Gastrocnemius medialis (tissue), 4 donors: ENCODE data around the gene PRKAG2. TPM values are rescaled to one million over a fixed set of nuclear protein-coding genes. Genes with fewer than 3 reads are reported as not detected.
"Not testable (repeated sequence)": the region's sequence is repeated elsewhere in the genome, so short reads cannot be mapped to it uniquely, and the experiment has no call there.

Experiments
- ATAC-seq, 2 donors: fragments of 150-250 bp; one replicate each; pipeline ENCODE4 v1.9.1; 2016
- DNase-seq, 2 donors: peaks; one replicate each; pipeline ENCODE4 v3.0.0-alpha.2; 2019
- H3K27ac ChIP-seq, 4 donors: fragments of 200-600 bp; sonication (generic); 1 replicate in 1 of 4; 2 replicates in 3 of 4; pipeline ENCODE4 v1.5.1; 2016 to 2018; ENCODE audit warnings: mild to moderate bottlenecking in 2 of 4, moderate library complexity in 1 of 4
- H3K27me3 ChIP-seq, 3 donors: fragments of 200-600 bp; sonication (generic) in 2 of 3; 1 replicate in 1 of 3; 2 replicates in 2 of 3; pipeline versions ENCODE4 v1.5.1 to v1.6.0; 2016 to 2019; ENCODE audit warnings: mild to moderate bottlenecking in 1 of 3, moderate library complexity in 1 of 3
- H3K36me3 ChIP-seq, 2 donors: fragments of 200-600 bp; sonication (generic) in 1 of 2; one replicate each; pipeline ENCODE4 v1.5.1; 2017 to 2018
- H3K4me1 ChIP-seq, 2 donors: fragments of 200-600 bp; sonication (generic) in 1 of 2; one replicate each; pipeline ENCODE4 v1.5.1; 2016 to 2017; ENCODE audit warnings: mild to moderate bottlenecking in 2 of 2
- H3K4me3 ChIP-seq, 4 donors: fragments of 200-600 bp; sonication (generic) in 3 of 4; 1 replicate in 1 of 4; 2 replicates in 3 of 4; pipeline ENCODE4 v1.5.1; 2016 to 2019; ENCODE audit warnings: mild to moderate bottlenecking in 2 of 4
- H3K9me3 ChIP-seq, 3 donors: fragments of 200-600 bp; sonication (generic) in 2 of 3; 1 replicate in 1 of 3; 2 replicates in 2 of 3; pipeline ENCODE4 v1.5.1; 2016 to 2019
- CTCF ChIP-seq, 5 experiments: fragments of 450-650 bp in 3 of 5; fragments of 200-600 bp in 2 of 5; sonication (generic) in 2 of 5; IDR thresholded peaks in 4 of 5; conservative IDR thresholded peaks in 1 of 5; 1 replicate in 4 of 5; 2 replicates in 1 of 5; pipeline ENCODE4 v1.5.1; 2016 to 2019; ENCODE audit warnings: antibody characterized with exemption in 5 of 5, mild to moderate bottlenecking in 3 of 5, moderate library complexity in 3 of 5
- POLR2A ChIP-seq, 2 donors: fragments of 450-650 bp; IDR thresholded peaks; one replicate each; pipeline ENCODE4 v1.6.1; 2017; ENCODE audit warnings: antibody characterized with exemption in 2 of 2, mild to moderate bottlenecking in 2 of 2, moderate library complexity in 2 of 2
- in situ Hi-C, 4 donors: fragments of 200-750 bp; cut with MboI; loops; one replicate each; pipeline versions ENCODE4 v1.15.0 to v1.8.0; 2017; ENCODE audit warnings: low sequenced_read_pairs in 4 of 4
- intact Hi-C: fragments of 100-400 bp; cut with DNase I; formaldehyde crosslinking; loops from one replicate; pipeline ENCODE4 v1.15.1; 2023; ENCODE audit warnings: low total_unique reads
- total RNA-seq, 4 donors: library from RNA; depleted of rRNA; stranded (reverse); fragments of >200 nt; gene quantifications; one replicate each; pipeline versions ENCODE4 v1.1.0 to v1.2.3, GENCODE V29; 2016

PRKAG2 gene
- total RNA-seq, 4 donors from 2014 or later = 5.3 to 32.6 (median 13.9) TPM

DNA sequence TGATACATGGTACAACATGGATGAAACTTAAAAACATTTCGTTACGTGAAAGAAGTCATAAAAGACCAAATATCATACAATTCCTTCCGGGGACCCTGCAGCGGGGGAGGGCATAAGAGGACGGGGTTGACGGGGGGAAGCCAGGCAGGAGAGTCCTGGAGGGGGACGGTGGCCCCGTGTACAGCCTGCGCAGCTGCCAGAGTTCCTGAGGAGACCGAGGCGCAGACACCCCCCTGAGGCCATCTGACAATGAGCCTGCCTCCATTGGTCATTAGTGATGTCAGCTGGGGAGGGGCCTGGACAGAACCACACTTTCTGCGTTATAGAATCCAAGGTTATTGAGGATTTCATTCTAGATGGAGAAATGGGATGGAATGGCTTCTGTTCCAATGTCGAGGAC is 47.2 kb downstream of the PRKAG2 start:
- TF ChIP-seq CTCF (IDR thresholded peaks at IDR 0.05 in 4 of 5, conservative IDR thresholded peaks at IDR 0.05 in 1 of 5) (no peak), POLR2A (IDR thresholded peaks at IDR 0.05) (no peak)
- no peaks in the 10 kb centered on the region for H3K27me3 ChIP-seq
- in situ Hi-C loops = no loop called here

GRCh38 chr7:151827620-151828019 is 49.3 kb downstream of the PRKAG2 start:
- no peak overlapping the region for H3K4me3 ChIP-seq
- in situ Hi-C loops = no loop called here
- ATAC-seq (no peak), DNase-seq (no peak)
- no peaks in the 10 kb centered on the region for H3K27me3 ChIP-seq
- no peaks in the 10 kb centered on the region for H3K9me3 ChIP-seq
- H3K4me1 ChIP-seq = no peaks in the 10 kb centered on the region
- no peak for TF ChIP-seq CTCF (IDR thresholded peaks at IDR 0.05 in 4 of 5, conservative IDR thresholded peaks at IDR 0.05 in 1 of 5)
- TF ChIP-seq POLR2A (IDR thresholded peaks at IDR 0.05) = no peak
- H3K27ac ChIP-seq = no peak overlapping the region
- intact Hi-C loops = no loop called here
- no peaks in the 10 kb centered on the region for H3K36me3 ChIP-seq

More for the DNA sequence above, 47.2 kb downstream of the PRKAG2 start:
- Histone ChIP-seq H3K9me3 (no peaks in the 10 kb centered on the region), H3K27ac (no peak overlapping the region), H3K36me3 (no peaks in the 10 kb centered on the region), H3K4me3 (no peak overlapping the region), H3K4me1 (no peaks in the 10 kb centered on the region)
- ATAC-seq (no peak), DNase-seq (no peak)
- intact Hi-C loops = no loop called here

- H3K9me3 ChIP-seq, H3K27me3 ChIP-seq, in situ Hi-C loops, H3K36me3 ChIP-seq, H3K27ac ChIP-seq, H3K4me1 ChIP-seq, intact Hi-C loops, H3K4me3 ChIP-seq, ATAC-seq, DNase-seq: not testable (repeated sequence)
Measured at GRCh38 chr7:151826316-151826715, 50.6 kb downstream of the PRKAG2 start.

DNA sequence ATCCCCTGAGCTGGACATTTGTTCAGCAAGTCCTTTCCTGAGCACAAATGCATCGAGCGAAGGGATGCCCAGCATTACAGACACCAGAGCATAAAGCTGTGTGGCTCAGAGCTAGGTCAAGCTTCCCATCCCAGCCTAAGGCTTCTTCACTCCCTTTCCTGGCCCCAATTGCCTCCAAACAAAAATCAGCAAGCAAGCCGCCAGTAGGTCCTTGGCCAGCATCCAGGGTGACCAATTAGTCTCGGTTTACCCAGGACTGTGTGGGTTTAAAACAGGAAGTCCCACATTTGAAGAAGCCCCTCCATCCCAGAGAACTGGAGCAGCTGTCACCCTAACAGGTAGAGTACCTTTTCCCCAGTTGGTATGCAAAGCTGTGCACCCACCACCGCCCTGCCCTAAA is 51.2 kb downstream of the PRKAG2 start:
- DNase-seq (no peak), ATAC-seq (no peak)
- H3K4me1 ChIP-seq = no peaks in the 10 kb centered on the region
- no peaks in the 10 kb centered on the region for H3K27me3 ChIP-seq
- no peak overlapping the region for H3K27ac ChIP-seq
- in situ Hi-C loops = no loop called here
- TF ChIP-seq POLR2A (IDR thresholded peaks at IDR 0.05) = no peak
- TF ChIP-seq CTCF (IDR thresholded peaks at IDR 0.05 in 4 of 5, conservative IDR thresholded peaks at IDR 0.05 in 1 of 5) = no peak
- H3K9me3 ChIP-seq = no peaks in the 10 kb centered on the region
- intact Hi-C loops = no loop called here
- H3K36me3 ChIP-seq = no peaks in the 10 kb centered on the region
- H3K4me3 ChIP-seq = no peak overlapping the region

GRCh38 chr7:151824373-151824933 is 52.5 kb downstream of the PRKAG2 start:
- no peaks in the 10 kb centered on the region for H3K4me1 ChIP-seq
- no peak overlapping the region for H3K4me3 ChIP-seq
- intact Hi-C loops = no loop called here
- no peak overlapping the region for H3K27ac ChIP-seq
- TF ChIP-seq CTCF (IDR thresholded peaks at IDR 0.05 in 4 of 5, conservative IDR thresholded peaks at IDR 0.05 in 1 of 5) (no peak), POLR2A (IDR thresholded peaks at IDR 0.05) (no peak)
- ATAC-seq (no peak), DNase-seq (no peak)
- H3K9me3 ChIP-seq = no peaks in the 10 kb centered on the region
- no peaks in the 10 kb centered on the region for H3K36me3 ChIP-seq
- no peaks in the 10 kb centered on the region for H3K27me3 ChIP-seq
- in situ Hi-C loops = no loop called here
